Measurements from ENCODE around the gene MASP2.
A peak's percentile ranks its signal among the peaks of the same experiment; 100 is the strongest.
"Not testable (repeated sequence)": the region's sequence is repeated elsewhere in the genome, so short reads cannot be mapped to it uniquely, and the experiment has no call there.

MASP2 gene

GRCh38 chr1:11037740-11038182 lies 9.3 kb downstream of the MASP2 start:
- DNase-seq (ENCODE audit: low read depth): peak; percentile 83
- no peak overlapping the region for H3K4me3 ChIP-seq (ENCODE audit: control insufficient read depth, low read depth, low read length)
- TF ChIP-seq CTCF (conservative IDR thresholded peaks at IDR 0.05; ENCODE audit: control insufficient read depth, insufficient read depth, low read depth, low read length): peak; percentile 99

GRCh38 chr1:11037019-11037739 lies 9.9 kb downstream of the MASP2 start:
- not testable (repeated sequence) for DNase-seq (ENCODE audit: low read depth); H3K4me3 ChIP-seq (ENCODE audit: control insufficient read depth, low read depth, low read length)

GRCh38 chr1:11031624-11032262 lies 15.3 kb downstream of the MASP2 start:
- DNase-seq (ENCODE audit: low read depth): no peak
- TF ChIP-seq CTCF (conservative IDR thresholded peaks at IDR 0.05; ENCODE audit: control insufficient read depth, insufficient read depth, low read depth, low read length): no peak
- no peak overlapping the region for H3K4me3 ChIP-seq (ENCODE audit: control insufficient read depth, low read depth, low read length)

GRCh38 chr1:11030865-11031264 lies 16.2 kb downstream of the MASP2 start:
- no peak for DNase-seq (ENCODE audit: low read depth)
- no peak for TF ChIP-seq CTCF (conservative IDR thresholded peaks at IDR 0.05; ENCODE audit: control insufficient read depth, insufficient read depth, low read depth, low read length)
- H3K4me3 ChIP-seq (ENCODE audit: control insufficient read depth, low read depth, low read length): no peak overlapping the region

- no peak overlapping the region for H3K4me3 ChIP-seq (ENCODE audit: control insufficient read depth, low read depth, low read length)
- TF ChIP-seq CTCF (conservative IDR thresholded peaks at IDR 0.05; ENCODE audit: control insufficient read depth, insufficient read depth, low read depth, low read length): no peak
- DNase-seq (ENCODE audit: low read depth): no peak
Measured at GRCh38 chr1:11028018-11028417, 19.0 kb downstream of the MASP2 start.

- no peak for TF ChIP-seq CTCF (conservative IDR thresholded peaks at IDR 0.05; ENCODE audit: control insufficient read depth, insufficient read depth, low read depth, low read length)
- DNase-seq (ENCODE audit: low read depth): no peak
- H3K4me3 ChIP-seq (ENCODE audit: control insufficient read depth, low read depth, low read length): no peak overlapping the region
Measured at GRCh38 chr1:11027316-11027715, 19.7 kb downstream of the MASP2 start.

GRCh38 chr1:11026903-11027302 lies 20.1 kb downstream of the MASP2 start:
- DNase-seq (ENCODE audit: low read depth): no peak
- H3K4me3 ChIP-seq (ENCODE audit: control insufficient read depth, low read depth, low read length): no peak overlapping the region
- TF ChIP-seq CTCF (conservative IDR thresholded peaks at IDR 0.05; ENCODE audit: control insufficient read depth, insufficient read depth, low read depth, low read length): no peak
